Midbrain (tissue), 1 donor: ENCODE results near the gene ADAMTSL5.

Experiments
- DNase-seq: peaks from one replicate; lab custom pipeline; 2025; lab: John Stamatoyannopoulos, UW

ADAMTSL5 gene

DNA sequence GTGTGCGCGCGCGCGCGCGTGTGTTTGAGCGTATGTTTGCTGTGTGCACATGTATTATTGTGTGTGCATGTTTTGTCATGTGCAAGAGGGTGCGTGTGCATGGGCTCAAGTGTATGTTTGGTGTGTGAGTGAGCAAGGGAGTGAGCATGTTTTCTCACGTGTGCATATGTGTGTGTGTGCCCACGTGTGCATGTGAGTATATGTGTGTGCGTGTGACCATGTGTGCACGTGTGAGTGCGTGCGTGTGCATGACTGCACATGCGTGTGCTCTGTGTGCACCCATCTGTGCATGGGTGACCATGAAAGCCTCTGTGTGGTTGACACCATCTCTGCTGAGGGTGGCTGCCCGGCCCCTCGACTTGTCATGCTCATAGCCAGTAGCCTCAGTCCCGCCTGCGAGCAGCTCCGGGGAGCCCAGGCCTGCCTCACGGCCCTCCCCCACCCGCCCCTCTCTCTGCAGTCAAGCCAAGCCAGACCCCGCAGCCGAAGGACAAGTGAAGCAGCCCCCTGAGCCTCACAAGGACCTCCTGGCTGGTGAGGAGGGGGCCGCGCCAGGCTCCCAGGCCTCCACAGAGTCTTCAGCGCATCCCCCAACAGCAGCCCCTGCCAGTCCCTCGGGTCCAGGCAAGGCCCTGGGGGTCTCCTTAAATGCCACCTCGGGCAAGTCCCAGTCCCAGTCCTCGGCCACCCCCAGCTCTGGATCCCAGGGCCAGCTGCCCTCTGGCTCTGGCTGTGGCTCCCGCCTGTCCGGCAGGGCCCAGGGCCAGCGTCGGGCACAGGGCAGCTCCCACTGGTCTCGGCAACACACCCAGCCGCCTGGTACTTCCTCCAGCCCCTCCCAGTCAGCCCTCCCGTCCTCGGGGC lies 15.9 kb downstream of the ADAMTSL5 start:
- DNase-seq: no peak

DNA sequence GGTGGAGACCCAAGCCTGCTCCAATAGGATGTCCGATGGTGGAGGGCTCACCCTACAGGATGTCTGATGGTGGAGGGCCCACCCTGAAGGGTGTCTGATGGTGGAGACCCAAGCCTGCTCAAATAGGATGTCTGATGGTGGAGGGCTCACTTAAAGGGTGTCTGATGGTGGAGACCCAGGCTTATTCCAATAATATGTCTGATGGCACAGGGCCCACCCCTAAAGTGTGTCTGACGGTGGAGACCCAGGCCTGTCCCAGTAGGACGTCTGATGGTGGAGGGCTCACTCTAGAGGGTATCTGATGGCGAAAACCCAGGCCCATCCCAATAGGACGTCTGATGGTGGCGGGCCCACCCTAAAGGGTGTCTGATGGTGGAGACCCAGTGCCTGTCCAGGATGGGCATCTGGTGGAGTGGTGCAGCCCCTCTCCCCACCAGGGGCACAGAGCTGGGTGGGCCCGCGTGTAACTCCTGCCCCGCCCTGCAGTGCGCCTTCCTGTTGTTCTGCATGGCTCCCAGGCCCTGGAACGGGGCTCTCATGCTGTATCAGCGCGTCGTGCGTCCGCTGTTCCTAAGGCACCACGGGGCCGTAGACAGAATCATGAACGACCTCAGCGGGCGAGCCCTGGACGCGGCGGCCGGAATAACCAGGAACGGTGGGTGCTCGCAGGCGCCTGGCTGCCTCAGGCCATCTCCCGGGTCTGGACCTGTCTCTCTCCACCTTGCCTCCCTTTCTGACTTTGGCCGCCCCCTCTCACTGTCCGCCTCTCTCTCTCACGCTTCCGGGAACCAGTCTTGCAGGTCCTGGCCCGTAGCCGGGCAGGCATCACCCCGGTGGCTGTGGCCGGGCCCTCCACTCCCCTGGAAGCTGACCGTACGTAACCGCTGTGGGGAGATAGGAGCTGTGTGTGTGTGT lies 16.8 kb downstream of the ADAMTSL5 start:
- DNase-seq: no peak

DNA sequence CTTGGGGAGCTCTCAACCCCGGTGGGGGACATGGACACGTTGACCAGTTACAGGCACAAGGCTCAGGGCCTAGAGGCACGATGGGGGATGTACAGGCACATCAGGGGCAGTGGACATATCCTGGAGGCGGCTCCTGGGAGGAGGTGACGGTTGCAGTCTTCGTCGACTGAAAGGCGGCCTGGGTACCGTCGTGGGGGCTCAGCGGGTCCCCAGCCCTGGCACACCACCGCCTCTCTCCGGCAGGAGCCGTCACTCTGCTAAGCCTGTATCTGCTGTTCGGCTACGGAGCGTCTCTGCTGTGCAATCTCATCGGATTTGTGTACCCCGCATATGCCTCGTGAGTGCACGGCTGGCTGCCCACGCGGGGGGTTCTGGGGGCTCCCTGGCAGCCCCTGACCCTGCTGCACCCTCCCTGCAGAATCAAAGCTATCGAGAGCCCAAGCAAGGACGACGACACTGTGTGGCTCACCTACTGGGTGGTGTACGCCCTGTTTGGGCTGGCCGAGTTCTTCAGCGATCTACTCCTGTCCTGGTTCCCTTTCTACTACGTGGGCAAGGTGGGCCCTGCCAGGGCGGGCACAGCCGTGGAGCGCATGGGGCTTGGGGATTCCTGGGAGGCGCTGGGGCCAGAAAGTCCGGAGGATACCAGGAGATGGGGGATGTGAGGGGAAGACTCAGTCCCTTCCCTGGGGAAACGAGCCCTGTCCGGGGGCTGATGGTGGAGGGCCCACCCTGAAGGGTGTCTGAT lies 17.6 kb downstream of the ADAMTSL5 start:
- DNase-seq: no peak

DNA sequence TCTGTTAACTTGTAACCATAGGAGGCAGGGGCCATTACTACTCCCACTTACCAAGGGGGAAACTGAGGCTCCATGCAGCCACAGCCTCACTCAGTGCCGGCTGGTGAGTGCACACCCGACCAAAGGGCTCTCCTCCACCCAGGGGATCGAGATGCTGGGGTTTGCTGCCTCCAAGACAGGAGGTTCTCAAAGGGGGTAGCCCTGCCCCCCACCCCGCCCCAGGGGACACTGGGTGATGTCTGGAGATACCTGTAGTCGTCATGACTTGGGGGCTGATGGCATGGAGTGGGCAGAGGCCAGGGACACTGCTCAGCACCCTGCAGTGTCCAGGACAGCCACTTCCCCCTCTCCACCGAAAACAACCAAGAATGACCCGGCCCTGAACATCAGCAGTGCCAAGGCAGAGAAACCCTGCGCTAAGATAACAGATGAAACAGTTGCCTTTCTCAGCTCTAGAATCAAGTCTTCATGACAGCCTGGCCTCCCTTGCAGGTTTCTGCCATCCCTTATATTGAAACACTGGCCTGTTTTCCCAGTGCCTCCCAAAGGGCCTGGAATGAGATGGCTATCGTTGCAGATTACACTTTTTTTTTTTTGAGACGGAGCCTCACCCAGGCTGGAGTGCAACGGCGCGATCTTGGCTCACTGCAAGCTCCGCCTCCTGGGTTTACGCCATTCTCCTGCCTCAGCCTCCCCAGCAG lies 18.6 kb downstream of the ADAMTSL5 start:
- no peak for DNase-seq

DNA sequence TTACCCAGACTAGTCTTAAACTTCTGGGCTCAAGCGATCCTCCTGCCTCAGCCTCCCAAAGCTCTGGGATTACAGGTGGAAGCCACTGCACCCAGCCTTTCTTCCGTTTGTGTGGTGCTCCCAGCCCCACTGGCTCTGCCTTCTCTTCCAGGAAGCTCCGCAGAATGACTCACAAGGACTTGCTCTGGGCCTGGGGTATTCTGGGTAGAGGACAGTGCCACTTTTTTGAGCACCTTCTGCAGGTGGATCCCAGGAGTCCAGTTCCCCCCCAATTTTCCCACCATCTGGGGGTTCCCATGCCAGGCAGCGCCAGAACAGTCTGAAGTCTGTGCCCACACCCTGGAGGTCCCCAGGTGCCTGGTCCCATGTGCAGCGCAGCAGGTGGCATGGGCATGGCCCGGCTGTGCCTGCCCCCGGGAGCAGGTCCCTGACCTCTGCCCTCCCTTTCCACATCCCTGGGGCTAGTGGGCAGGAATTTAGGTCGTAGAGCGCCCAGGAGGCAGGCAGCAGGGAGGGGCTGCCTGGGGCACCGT lies 20.3 kb downstream of the ADAMTSL5 start:
- DNase-seq: no peak

DNA sequence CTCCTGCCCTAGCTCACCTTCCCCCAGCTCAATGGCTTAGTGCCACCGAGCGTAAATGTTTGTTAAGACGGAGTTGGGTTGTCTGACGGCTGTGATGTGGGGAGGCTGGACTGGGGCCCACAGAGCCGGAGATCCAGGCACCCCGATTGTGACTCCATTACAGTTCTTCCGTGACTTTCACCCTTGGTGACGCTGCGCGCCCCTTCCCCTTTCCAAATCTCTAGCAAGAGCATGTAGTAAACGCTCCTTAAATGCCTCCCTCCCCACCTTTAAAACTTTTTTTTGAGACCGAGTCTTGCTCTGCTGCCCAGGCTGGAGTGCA lies 21.0 kb downstream of the ADAMTSL5 start:
- no peak for DNase-seq

DNA sequence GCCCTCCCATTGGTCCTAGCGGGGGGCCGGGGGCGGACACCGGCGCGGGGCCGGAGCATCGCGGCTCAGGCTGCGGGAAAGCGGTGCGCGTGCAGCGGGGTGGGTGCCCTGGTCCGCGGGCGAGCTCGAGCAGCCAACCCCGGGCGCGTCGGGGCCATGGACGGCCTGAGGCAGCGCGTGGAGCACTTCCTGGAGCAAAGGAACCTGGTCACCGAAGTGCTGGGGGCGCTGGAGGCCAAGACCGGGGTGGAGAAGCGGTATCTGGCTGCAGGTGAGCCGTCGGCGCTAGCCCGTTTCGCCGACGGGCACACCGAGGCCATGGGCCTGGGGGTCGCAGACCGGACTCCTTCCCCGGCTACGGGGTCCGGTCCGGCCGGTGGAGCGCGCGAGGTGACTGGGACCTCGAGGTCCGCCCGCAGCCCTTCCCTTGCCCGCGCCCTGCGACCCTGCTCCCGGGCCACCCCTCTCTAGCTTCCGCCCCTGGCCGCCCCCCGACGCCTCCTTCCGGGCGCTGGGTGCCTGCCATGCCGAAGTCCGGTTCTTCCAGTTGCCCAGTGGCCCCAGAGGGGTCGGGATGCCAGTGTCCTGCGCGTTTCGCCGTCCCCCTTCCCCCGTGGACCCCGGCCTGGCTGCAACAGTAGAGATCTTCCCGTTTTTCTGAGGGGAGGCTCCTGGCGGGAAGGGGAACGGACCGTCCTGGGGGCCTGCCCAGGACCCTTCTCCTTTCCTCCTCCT lies 21.5 kb downstream of the ADAMTSL5 start, which contains the start of gene REEP6:
Gene REEP6 (plus strand): TSS at position 68 of the 735 bp plus-strand sequence. CDS start 89 bp downstream, at position 157.
- no peak for DNase-seq

DNA sequence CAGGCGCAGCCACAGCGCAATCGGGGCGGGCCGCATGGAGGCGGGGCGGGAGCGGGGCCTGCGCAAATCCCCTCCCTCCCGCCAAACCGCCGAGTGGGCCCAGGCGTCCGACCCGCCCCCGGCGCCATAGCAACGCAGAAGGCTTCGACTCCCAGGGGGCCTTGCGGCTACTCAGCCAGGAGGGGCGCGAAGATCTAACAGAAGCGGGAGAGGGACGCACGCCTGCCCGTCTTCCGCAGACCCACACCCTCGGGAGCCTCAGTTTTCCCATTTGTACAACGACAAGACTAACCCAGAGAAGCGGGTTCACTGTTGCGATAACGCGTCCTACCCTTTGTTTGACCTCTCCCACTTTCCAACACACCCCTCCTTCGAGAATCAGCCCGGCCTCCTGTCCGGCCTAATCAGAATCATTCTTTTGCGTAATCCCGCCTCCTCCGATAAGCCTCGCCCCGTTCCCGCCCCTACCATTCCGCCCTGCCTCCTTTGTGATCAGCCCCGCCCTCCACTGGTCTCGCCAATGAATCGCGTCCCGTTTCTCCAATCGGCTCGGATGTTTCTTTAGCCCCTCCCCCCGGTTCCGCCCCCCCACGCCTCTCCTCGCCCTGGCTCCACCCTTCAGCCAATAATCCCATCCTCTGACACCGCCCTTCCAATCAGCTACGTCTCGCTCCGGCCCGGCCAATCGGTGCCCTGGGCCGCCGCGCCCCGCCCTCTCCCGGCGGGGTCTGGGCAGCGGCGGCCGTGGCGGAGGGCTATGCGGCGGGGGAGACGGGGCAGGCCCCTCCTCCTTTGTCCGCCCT lies 22.3 kb downstream of the ADAMTSL5 start, which contains the start of gene PCSK4:
Gene PCSK4 (minus strand): TSS at position 40 of the 803 bp plus-strand sequence. CDS start 4 bp downstream, at position 36.
- peak; percentile 99 for DNase-seq

DNA sequence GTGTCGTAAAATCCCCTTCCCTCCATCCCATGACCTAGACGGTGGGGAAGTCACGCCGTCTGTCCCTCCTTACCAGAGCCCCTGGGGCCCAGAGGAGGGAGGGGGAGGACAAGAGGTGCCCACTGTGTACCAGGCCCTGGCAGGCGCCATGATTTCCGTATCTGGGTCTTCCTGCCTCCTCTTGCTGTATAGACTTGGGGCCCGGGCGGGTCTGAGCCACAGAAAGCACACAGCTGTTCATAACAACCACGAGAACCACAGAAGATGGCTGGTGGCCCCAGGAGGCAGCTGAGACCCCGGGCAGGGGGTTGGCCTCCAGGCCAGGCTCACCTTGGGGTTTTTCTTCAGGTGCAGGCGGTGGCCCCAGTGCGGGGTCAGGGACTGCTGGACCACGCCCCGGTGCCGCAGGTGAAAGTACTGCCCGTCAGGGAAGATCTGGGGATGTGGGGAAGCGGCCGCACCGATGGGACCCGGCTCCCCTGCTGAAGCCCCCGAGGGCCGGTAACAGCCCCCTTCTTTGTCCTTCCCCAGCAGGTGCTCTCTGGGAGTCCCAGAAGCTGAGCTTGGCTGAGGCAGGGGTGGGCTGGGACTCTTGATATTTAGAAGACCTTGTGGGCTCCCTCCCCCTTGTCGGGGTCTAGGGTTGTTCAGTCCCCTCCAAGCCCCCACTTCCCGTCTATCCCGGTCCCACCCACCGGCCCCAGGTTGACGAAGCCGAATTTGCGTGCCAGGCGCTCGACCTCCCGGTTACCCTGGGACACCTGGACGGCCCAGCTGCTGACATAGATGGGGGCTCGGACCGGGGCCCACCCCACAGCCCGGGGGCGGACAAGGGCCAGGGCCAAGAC lies 23.1 kb downstream of the ADAMTSL5 start:
- DNase-seq: no peak

DNA sequence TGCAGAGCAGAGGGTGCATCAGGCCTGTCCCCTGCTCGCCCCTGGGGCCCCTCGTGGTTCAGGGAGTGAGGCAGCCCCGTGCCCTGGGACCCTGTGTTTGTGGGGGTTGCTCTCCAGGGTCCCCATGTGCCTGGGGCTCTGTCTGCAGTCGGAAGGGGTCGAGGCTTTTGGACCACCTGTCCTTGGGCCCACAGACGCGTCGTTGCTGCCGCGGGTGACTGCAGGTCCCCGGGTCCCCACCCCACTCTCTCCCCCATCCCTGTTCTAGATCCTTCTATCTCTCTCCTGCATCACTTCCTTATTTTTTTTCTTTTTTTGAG lies 24.6 kb downstream of the ADAMTSL5 start:
- DNase-seq: no peak

DNA sequence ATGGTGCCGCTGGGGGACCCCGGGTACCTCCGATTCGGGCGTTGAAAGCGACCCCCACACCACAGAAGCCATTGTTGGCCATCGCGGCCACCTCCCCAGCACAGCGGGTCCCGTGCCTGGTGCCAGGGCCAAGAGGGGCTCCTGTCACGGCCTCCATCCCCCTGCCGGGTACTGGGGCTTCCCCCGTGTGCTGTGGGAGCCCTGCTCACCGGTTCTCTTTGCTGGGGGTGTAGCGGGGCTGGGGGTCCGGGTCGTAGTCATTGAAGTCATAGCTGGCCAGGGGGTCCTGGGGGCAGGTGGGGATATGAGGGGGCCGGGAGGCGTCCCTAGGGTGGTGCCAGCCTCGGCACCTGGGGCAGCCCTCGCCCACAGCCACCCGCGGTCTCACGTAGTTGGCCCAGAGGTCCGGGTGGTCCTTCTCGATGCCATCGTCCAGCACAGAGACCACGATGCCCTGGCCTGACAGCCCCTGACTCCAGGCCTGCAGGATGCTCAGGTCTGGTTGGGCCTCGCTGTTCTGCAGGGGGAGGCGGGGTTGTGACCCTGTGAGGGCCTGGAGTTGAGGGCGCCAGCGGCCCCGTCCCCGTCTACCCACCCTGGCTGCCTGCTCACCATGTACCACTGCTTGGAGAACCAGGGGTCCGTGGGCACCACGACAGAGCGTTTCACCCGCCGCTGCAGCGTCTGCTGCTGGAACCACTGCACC lies 25.1 kb downstream of the ADAMTSL5 start:
- no peak for DNase-seq

DNA sequence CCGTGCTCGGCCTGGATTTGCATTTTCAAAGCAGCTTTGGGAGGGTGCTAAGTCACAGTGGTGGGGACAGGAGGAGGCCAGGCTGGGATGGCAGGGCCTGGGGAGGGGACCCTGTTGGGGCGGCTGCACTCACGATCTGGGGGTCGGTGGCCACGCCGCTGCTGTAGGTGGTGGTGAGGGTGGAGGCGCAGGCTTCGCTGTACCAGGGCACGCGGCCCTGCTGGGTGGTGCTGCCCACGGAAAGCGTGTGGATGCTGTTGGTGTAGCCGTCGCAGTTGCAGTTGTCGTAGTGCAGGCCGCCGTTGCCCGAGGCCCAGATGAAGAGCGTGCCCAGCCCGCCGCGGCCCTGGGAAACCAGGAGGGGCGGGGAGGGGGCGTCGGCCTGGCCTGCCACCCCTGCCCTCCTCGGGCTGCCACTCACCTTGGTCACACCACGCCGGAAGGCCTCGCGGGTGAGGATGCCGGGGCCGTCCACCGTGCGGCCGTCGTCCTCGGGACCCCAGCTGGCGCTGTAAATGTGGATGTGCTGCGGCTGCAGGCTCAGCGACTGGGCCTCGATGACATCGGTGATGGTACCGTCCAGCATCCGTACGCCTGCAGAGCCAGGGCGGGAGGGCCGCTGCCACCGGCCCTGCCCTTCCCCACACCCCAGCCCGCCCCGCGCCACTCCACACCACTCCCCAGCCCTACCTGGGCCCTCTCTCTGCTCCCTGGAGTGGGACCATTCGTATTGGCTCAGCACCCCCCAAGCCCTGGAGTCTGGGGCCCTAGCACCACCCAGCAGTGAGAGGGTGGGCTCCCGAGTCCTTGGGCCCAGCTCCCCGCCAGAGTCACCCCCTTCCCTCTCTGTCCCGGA lies 25.9 kb downstream of the ADAMTSL5 start:
- DNase-seq: no peak

DNA sequence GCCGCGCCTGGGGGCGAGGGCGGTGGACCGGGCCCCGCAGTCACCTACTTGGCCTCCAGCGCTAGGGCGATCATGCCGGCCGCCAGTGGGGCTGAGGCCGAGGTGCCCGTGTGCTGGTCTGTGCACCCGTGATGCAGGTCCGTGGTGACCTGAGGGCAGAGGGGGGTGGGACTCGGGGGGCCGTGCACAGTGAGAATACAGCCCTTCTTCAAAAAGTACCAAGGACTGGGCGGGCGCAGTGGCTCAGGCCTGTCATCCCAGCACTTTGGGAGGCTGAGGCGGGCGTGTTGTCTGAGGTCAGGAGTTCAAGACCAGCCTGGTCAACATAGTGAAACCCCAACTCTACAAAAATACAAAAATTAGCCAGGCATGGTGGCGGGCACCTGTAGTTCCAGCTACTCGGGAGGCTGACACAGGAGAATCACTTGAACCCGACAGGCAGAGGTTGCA lies 28.8 kb downstream of the ADAMTSL5 start:
- no peak for DNase-seq

DNA sequence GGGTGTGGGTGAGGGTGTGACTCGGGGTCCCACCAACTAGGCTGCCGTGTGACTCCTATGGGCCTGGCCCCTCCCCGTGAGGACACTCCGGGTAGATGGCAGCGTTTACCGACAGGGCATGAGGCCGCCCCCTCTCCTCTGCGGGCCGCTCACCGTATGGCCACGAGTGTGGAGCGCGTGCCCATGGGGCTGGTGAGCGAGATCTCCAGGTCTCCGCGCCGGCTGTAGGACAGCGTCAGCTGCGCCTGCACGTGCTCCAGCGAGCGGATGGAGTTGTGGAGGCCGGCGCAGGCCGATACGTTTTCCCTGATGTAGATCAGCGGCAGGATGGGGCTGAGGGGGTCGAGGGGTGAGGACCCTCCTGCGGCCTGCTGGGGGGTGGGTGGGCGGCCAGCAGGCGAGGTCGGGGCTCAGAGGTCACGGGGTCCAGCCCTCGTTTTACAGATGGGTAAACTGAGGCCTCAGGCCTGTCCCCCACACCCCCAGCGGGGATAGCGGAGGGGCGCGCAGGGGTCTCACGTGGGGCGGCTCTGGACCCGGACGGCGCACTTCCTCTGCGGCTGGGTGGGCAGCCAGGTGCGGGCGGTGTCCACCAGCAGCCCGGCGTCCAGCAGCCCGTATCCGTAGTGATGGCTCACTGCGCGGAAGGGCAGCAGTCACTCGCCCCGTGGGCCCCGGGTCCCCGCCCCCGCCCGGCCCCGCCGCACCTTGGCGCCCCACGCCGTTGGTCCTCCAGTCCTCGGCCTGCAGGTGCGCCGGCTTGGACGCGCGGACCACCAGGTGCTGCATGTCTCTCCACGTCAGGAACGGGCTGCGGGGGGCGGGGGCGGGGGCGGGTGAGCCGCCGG lies 29.5 kb downstream of the ADAMTSL5 start:
- DNase-seq: no peak

DNA sequence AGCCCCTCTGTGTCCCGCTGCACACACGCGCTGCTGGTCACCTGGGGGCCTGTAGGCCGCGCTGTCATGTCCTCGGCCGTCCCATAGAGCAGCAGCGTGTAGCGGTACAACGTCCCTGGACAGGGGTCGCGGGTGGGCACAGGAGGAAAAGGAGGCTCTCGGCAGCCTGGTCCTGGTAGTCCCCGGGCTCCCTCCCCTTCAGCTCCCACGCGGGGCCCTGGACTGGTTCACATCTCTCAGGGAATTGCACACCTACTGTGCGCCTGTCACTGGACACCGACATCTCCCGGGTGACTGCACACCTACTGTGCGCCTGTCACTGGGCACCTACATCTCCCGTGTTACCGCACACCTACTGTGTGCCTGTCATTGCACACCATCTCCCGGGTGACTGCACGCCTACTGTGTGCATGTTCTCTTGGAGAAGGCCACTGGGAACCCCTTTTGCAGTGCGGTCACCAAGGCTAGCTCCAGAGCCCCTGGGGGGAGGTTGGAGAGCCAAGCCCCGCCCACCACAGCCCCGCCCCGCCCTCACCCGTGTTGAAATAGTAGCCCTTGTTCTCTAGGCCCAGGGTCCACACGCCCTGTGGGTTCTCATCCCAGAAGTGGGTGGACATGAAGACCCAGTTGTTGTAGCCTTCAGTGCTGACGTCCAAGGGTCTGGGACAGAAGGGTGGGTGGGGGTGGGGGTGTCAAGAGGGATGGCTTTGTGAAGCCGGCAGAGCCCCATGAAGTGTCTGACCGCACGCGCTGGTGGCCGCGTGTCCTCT lies 30.3 kb downstream of the ADAMTSL5 start:
- DNase-seq: no peak
